GM13977 (cell line): Measurements from ENCODE around the gene TNFRSF1A.

ENCODE experiments used
- DNase-seq: peaks from one replicate; pipeline ENCODE4 v3.0.0; 2012; ENCODE audit warnings: low spot score
- CTCF ChIP-seq: IDR thresholded peaks from 2 replicates; pipeline ENCODE4 v1.5.1; 2012; ENCODE audit warnings: mild to moderate bottlenecking, control low read depth; ENCODE audit not compliant: insufficient read depth; ENCODE audit errors: extremely low read depth, missing control alignments
- in situ Hi-C: fragments of 300-500 bp; cut with MboI; formaldehyde crosslinking; loops from one replicate; pipeline ENCODE4 v1.12.0; 2022; ENCODE audit warnings: low sequenced_read_pairs, low pct_unique_long_range_greater_than_20kb, mixed read lengths, inconsistent platforms; ENCODE audit not compliant: unreplicated experiment

The TNFRSF1A gene

GRCh38 chr12:6378709-6379472 is 37.0 kb upstream of the TNFRSF1A start:
- in situ Hi-C loops: no loop called here
- DNase-seq: no peak
- TF ChIP-seq CTCF: no peak

DNA sequence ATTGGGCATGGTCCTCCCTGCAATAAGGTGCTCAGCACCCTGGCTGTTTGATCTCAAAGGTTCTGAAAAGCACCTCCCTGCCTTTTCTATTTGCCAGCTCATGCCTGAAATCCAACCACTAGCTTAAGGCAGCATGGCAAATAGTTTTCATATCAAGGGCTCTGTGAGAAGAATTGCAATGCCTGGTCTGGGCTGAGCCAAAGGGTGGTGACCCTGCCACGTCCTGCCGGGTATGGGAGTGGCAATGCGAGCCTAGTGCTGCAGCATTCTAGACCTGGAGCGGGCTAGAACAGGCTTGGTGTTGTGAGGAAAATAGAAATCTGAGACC is 35.8 kb upstream of the TNFRSF1A start:
- TF ChIP-seq CTCF: no peak
- in situ Hi-C loops: no loop called here
- no peak for DNase-seq

DNA sequence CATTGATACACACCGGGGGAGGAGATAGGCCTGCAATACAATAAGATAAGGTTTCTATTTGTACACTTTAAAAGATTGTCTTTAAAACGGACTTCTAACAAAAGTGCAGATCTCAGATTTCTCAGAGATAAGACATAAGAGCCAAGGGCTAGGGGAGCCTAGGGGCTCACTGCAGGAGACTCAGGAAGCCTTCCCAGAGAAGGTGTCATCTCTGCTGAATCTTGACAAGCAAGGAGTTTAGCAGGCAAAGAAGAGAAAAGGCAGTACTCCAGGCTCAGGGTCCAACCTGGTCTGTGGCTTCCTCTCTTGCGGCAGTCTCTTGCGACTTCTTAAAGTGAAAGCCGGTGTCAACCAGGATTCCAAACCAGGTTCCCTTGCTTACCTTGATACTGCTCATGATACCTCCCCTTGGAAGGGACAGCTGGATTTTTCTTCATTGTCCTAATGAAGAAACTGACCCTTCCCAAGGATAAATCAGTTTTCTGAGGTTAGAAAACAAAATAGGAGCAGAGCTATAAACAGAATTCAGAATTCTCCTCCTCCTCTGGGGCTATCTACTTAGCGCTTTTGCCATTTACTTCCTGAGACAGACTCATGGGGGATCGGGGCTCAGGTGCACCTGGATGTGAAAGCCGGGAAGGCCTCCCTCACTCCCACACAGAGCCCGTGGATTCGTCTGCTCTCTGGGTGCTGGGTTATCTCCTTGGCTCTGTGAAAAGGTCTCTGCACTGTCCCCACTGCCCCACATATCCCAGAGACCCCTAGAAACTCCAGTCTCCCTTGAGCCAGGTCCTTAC is 35.2 kb upstream of the TNFRSF1A start:
- no peak for TF ChIP-seq CTCF
- DNase-seq: no peak
- in situ Hi-C loops: no loop called here

GRCh38 chr12:6376079-6376869 is 34.4 kb upstream of the TNFRSF1A start:
- TF ChIP-seq CTCF: no peak
- in situ Hi-C loops: no loop called here
- DNase-seq: no peak

DNA sequence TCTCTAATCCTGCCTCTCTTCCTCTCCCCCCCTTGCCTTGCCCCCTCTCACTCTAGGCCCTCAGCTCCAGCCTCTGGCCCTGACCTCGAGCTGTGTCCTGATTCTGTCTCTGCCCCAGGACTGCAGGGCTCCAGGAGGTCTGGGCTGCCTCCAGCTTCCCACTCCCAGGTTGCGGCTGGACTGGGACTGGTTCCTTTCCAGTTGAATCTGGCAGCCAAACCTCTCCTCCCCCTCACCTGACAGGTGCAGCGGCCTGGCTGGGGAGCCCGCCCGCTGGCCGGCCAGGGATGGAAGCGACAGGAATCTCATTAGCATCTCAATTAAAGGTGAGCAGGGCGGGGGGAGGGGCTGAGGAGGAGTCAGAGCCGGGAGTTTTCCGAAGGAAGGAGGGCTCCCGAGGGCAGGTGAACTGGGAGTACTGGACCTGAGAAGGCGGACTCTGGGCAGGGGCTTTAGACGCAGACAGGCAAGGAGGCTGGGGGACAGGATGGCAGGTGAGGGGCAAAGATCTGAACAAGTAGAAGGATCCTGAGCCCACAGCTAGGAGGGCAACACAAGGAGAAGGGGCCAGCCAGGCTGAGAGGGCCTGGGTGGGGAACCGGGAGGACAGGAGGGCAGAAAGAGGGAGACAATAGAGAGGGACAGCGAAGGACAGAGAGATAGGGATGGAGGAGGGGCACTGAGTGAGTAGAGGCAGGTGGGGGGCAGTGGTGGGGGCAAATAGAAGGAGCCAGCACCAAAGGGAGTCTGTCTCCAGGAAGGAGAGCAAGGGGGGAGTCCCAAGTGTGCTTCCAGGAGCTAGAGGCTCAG is 33.6 kb upstream of the TNFRSF1A start, which contains the start of gene SCNN1A:
TSS of gene SCNN1A (minus strand) at position 295 of the 810 bp plus-strand sequence. CDS start 780 bp downstream, outside the sequence.
- in situ Hi-C loops: no loop called here

More for the DNA sequence above, 33.6 kb upstream of the TNFRSF1A start, which contains the start of gene SCNN1A:
- no peak for TF ChIP-seq CTCF
- no peak for DNase-seq
